ENCODE measurements around the gene PPP1R26. TPM values are rescaled to one million over a fixed set of nuclear protein-coding genes. Genes with fewer than 3 reads are reported as not detected.

Gene PPP1R26
- total and polyA plus RNA-seq, 2 experiments from 2014 or later = 15.0 to 15.6 TPM

DNA sequence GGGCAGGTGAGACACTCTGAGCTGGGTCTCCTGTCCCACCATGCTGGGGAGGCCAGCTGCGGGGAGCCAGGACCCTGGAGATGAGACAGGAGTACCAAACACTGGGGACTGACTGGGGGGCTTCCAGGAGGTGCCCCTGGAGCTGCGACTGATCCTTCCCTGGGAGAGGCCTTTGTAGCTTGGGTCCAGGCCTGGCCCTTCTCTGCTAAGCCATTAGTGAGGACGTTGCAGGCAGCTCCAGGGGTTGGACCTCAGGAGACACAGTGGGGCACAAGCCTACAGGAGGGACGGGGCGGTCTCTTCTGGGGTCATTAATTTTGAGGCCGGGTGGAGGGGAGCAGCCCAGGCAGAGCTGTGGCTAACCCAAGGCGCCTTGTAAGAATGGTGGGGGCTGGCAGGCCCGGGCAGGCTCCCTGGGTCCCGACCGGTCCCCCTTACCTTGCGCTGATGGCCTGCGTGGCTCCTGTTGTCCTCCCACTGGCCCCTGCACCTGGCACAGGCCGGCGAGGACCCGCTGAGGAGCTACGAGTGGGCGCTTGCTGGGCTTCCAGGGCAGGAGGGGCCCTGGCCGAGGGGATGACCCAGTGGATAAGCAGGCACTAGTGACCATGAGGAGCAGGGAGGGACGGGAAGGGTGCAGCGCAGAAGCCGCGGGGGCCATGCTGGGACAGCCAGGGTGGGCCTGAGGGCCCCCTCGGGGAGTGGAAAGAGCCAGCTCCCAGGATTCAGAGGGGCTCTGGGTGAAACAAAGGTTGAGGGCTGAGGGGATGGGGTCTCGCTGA lies 26.0 kb downstream of the PPP1R26 start:
- H3K36me3 ChIP-seq (replicated peaks; ENCODE audit: insufficient read depth, low read depth) = no peaks in the 10 kb centered on the region
- TF ChIP-seq EZH2phosphoT487 (IDR thresholded peaks at IDR 0.05; ENCODE audit: low read depth, severe bottlenecking, unreplicated experiment) (no peak), EZH2 (IDR thresholded peaks at IDR 0.05; ENCODE audit: borderline replicate concordance) (no peak)
- TF ChIP-seq, protein P1, sequence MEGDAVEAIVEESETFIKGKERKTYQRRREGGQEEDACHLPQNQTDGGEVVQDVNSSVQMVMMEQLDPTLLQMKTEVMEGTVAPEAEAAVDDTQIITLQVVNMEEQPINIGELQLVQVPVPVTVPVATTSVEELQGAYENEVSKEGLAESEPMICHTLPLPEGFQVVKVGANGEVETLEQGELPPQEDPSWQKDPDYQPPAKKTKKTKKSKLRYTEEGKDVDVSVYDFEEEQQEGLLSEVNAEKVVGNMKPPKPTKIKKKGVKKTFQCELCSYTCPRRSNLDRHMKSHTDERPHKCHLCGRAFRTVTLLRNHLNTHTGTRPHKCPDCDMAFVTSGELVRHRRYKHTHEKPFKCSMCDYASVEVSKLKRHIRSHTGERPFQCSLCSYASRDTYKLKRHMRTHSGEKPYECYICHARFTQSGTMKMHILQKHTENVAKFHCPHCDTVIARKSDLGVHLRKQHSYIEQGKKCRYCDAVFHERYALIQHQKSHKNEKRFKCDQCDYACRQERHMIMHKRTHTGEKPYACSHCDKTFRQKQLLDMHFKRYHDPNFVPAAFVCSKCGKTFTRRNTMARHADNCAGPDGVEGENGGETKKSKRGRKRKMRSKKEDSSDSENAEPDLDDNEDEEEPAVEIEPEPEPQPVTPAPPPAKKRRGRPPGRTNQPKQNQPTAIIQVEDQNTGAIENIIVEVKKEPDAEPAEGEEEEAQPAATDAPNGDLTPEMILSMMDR (IDR thresholded peaks at IDR 0.05; ENCODE audit: poor library complexity) = no peak
- peaks cover 7% of the 10 kb centered on the region for H3K4me1 ChIP-seq (ENCODE audit: insufficient read depth)
- no peaks in the 10 kb centered on the region for H3K9me2 ChIP-seq (replicated peaks; ENCODE audit: insufficient read depth)
- 92% methylated on average over 21 of the region's 24 CpGs for WGBS (ENCODE audit: low lambda C conversion rate, missing lambda C conversion rate)
- no peak overlapping the region for H3K27ac ChIP-seq
- H4K20me1 ChIP-seq (ENCODE audit: insufficient read depth, poor library complexity, severe bottlenecking) = peaks cover 5% of the 10 kb centered on the region
- H3K79me2 ChIP-seq = peaks cover 17% of the 10 kb centered on the region
- H3K4me3 ChIP-seq = no peak overlapping the region
- DNase-seq (ENCODE audit: low spot score) = no peak
- H3K4me2 ChIP-seq = no peak overlapping the region
- no peaks in the 10 kb centered on the region for H3K9me3 ChIP-seq (ENCODE audit: low read depth)
- no peak overlapping the region for H2AFZ ChIP-seq
- H3K27me3 ChIP-seq = no peaks in the 10 kb centered on the region

DNA sequence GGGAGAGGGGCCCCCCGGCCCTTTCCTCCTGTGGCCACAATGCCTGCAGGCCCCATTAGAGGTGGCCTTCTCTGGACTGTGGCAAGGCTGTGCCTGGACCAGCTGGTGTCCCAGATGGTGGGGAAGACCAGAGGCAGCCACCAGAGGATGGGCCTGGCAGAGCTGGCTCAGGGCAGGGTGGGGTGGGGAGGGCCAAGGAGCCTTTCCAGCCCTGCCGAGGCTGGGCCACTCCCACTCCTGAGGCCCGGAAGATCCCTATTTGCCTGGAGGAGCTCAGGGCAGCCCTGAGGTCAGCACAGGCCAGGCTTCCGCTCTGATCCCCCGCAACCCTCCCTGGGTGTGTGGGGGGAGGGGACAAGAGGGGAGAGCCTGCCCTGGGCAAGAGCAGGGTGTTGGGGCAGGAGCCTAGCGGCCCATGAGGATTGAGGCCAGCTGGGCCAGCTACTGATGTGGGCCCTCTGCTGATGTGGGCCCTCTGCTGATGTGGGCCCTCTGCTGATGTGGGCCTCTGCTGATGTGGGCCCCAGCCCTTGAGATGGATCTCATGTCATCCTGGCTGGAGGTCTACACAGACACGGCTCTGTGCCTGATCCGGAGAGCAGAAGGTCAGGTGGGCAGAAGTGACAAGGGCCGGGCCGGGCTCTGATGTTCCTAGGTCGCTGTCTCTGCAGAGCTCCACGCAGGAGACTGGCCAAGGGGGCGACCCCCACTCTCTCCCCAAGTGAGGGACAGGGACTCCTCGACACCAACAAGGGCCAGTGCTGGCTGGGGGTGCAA lies 26.9 kb downstream of the PPP1R26 start:
- H3K4me3 ChIP-seq = no peak overlapping the region
- H3K9me2 ChIP-seq (replicated peaks; ENCODE audit: insufficient read depth) = no peaks in the 10 kb centered on the region
- peaks cover 10% of the 10 kb centered on the region for H3K79me2 ChIP-seq
- peaks cover 3% of the 10 kb centered on the region for H3K4me1 ChIP-seq (ENCODE audit: insufficient read depth)
- H3K36me3 ChIP-seq (replicated peaks; ENCODE audit: insufficient read depth, low read depth) = no peaks in the 10 kb centered on the region
- WGBS (ENCODE audit: low lambda C conversion rate, missing lambda C conversion rate) = 72% methylated on average over 13 of the region's 14 CpGs
- TF ChIP-seq EZH2phosphoT487 (IDR thresholded peaks at IDR 0.05; ENCODE audit: low read depth, severe bottlenecking, unreplicated experiment) = no peak
- no peak for TF ChIP-seq EZH2 (IDR thresholded peaks at IDR 0.05; ENCODE audit: borderline replicate concordance)
- TF ChIP-seq, protein P1 (IDR thresholded peaks at IDR 0.05; ENCODE audit: poor library complexity) = no peak
- no peak overlapping the region for H3K27ac ChIP-seq
- no peak for DNase-seq (ENCODE audit: low spot score)
- H2AFZ ChIP-seq = no peak overlapping the region
- peaks cover 3% of the 10 kb centered on the region for H4K20me1 ChIP-seq (ENCODE audit: insufficient read depth, poor library complexity, severe bottlenecking)
- no peak overlapping the region for H3K4me2 ChIP-seq
- no peaks in the 10 kb centered on the region for H3K27me3 ChIP-seq
- H3K9me3 ChIP-seq (ENCODE audit: low read depth) = no peaks in the 10 kb centered on the region

DNA sequence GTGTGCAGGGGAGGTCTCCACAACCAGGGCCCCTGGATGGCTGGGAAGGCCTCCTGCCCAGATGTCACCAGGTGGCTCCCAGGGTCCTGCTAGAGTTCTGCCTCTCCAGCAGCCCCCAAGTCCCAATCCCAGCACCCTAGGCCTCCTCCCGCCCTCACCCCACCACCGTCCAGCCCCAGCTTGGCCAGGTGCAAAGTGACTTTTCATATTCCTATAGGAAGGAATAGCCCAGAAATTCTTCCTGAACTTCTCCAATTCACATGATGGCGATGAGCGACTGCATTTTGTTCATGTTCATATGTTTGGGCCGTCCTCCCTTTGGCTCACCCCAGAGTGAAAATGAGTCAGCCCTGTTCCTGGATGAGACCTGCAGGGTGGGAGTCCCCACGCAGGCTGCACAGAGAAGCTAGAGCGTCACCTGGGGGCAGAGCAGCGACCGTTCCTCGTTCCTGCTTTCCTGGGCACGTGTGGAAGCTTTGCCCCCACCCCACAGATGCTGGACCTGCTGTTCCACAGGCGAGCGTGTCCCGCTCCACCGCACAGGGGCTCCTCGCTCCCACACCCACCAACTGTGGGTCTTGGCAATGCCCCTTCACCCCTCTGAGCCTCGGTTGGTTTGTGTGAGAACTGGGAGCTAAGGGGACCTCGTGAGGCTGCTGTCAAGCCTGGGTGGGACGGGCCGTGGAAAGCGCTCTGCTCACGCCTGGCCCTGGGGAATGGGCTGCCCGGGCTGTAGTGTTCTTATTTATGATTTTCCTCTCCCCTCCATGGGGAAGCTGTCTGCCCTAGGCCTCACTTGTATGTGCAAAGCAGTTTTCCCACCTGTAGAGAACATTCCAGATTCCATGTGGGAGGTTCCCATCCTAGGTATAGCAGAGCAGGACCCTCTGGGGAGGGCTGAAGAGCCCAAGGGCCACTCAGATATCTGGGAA lies 27.8 kb downstream of the PPP1R26 start:
- Histone ChIP-seq H4K20me1 (ENCODE audit: insufficient read depth, poor library complexity, severe bottlenecking) (no peaks in the 10 kb centered on the region), H3K36me3 (replicated peaks; ENCODE audit: insufficient read depth, low read depth) (no peaks in the 10 kb centered on the region), H3K9me3 (ENCODE audit: low read depth) (no peaks in the 10 kb centered on the region), H3K4me3 (no peak overlapping the region), H3K27ac (no peak overlapping the region), H3K4me1 (ENCODE audit: insufficient read depth) (no peaks in the 10 kb centered on the region), H3K27me3 (no peaks in the 10 kb centered on the region), H3K9me2 (replicated peaks; ENCODE audit: insufficient read depth) (no peaks in the 10 kb centered on the region), H3K4me2 (no peak overlapping the region), H2AFZ (no peak overlapping the region), H3K79me2 (peaks cover 1% of the 10 kb centered on the region)
- TF ChIP-seq, protein P1 (IDR thresholded peaks at IDR 0.05; ENCODE audit: poor library complexity) = no peak
- TF ChIP-seq EZH2phosphoT487 (IDR thresholded peaks at IDR 0.05; ENCODE audit: low read depth, severe bottlenecking, unreplicated experiment) (no peak), EZH2 (IDR thresholded peaks at IDR 0.05; ENCODE audit: borderline replicate concordance) (no peak)
- 91% methylated on average over 23 of the region's 23 CpGs for WGBS (ENCODE audit: low lambda C conversion rate, missing lambda C conversion rate)
- no peak for DNase-seq (ENCODE audit: low spot score)

Data from hepatocyte (in vitro differentiated cells).